ENCODE results near the gene CCAR1.
"Not testable (repeated sequence)": the region's sequence is repeated elsewhere in the genome, so short reads cannot be mapped to it uniquely, and the experiment has no call there.

- not testable (repeated sequence) for TF ChIP-seq TAF1 (IDR thresholded peaks at IDR 0.05; ENCODE audit: low read depth); SMC3 (conservative IDR thresholded peaks at IDR 0.05; ENCODE audit: poor library complexity); CTCF (IDR thresholded peaks at IDR 0.05; ENCODE audit: poor library complexity, severe bottlenecking); RAD21 (conservative IDR thresholded peaks at IDR 0.05); MXI1 (conservative IDR thresholded peaks at IDR 0.05; ENCODE audit: poor library complexity, severe bottlenecking); EP300 (conservative IDR thresholded peaks at IDR 0.05; ENCODE audit: poor library complexity, severe bottlenecking); EZH2 (IDR thresholded peaks at IDR 0.05; ENCODE audit: borderline replicate concordance, insufficient read depth, low read length, poor library complexity, severe bottlenecking)
These were observed 14.7 kb downstream of the CCAR1 start for GRCh38 chr10:68735739-68736138.

All from neural cell (in vitro differentiated cells).